HG03565 (cell line): ENCODE data around the gene ADARB1.

Experiments used
- ATAC-seq: cut with Tn5 transposase; IDR thresholded peaks from one replicate; pipeline ENCODE4 v1.9.1; 2021; ENCODE audit warnings: mild to moderate bottlenecking, moderate library complexity; ENCODE audit not compliant: unreplicated experiment

ADARB1 gene

GRCh38 chr21:45146801-45147200 is 72.4 kb downstream of the ADARB1 start:
- no peak for ATAC-seq

- ATAC-seq: no peak
These were observed 73.3 kb downstream of the ADARB1 start for GRCh38 chr21:45147473-45148315.

GRCh38 chr21:45148316-45148990 is 74.1 kb downstream of the ADARB1 start:
- ATAC-seq: no peak

GRCh38 chr21:45149021-45149420 is 74.6 kb downstream of the ADARB1 start:
- ATAC-seq: no peak

- ATAC-seq: no peak
These were observed 76.3 kb downstream of the ADARB1 start for GRCh38 chr21:45150638-45151131.

GRCh38 chr21:45151445-45152160 is 77.2 kb downstream of the ADARB1 start:
- ATAC-seq: no peak

- no peak for ATAC-seq
These were observed 77.9 kb downstream of the ADARB1 start for GRCh38 chr21:45152265-45152746.

GRCh38 chr21:45153358-45154318 is 79.3 kb downstream of the ADARB1 start:
- ATAC-seq: no peak

GRCh38 chr21:45154511-45155508 is 80.4 kb downstream of the ADARB1 start:
- no peak for ATAC-seq

GRCh38 chr21:45155910-45156309 is 81.5 kb downstream of the ADARB1 start:
- ATAC-seq: no peak

GRCh38 chr21:45156459-45156858 is 82.1 kb downstream of the ADARB1 start:
- no peak for ATAC-seq

GRCh38 chr21:45157932-45158331 is 83.6 kb downstream of the ADARB1 start:
- no peak for ATAC-seq

- ATAC-seq: no peak
These were observed 84.4 kb downstream of the ADARB1 start for GRCh38 chr21:45158491-45159423.

- ATAC-seq: no peak
These were observed 85.8 kb downstream of the ADARB1 start for GRCh38 chr21:45160198-45160597.

- ATAC-seq: no peak
These were observed 86.9 kb downstream of the ADARB1 start for GRCh38 chr21:45161038-45161945.

- ATAC-seq: no peak
These were observed 87.7 kb downstream of the ADARB1 start for GRCh38 chr21:45162115-45162514.

- no peak for ATAC-seq
These were observed 88.4 kb downstream of the ADARB1 start for GRCh38 chr21:45162809-45163208.
